Measurements from ENCODE around the gene OR6X1.

Gene OR6X1

DNA sequence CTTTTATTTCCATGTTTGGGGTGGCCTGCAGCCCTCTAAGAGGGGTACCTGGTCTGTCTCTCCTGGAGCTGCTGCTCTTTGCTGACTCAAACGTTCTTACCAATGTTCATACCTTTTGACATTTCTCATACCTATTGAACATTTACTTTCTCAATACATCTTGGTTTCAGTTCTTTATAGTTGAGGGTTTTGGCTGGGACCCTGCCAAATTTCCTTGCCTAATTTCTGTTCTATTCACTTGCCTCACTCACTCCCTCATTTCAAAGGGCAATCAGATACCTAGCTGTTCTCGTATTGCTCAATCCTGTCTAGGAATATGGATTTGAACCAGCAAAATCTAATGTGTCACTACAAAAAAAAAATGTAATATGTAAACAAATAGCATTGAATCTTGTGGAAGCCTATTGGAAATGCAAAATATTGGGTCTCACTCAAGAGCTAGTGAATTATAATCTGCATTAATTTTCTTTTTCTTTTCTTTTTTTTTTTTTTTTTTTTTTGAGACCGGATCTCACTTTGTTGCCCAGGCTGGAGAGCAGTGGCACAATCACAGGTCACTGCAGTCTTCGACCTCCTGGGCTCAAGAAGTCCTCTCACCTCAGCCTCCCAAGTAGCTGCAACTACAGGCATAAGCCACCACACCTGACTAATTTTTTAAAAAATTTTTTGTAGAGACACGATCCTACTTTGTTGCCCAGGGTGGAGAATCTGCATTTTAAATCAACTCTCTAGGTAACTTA lies 44.4 kb upstream of the OR6X1 start:
- no peak overlapping the region for H3K4me3 ChIP-seq (ENCODE audit: insufficient read depth in 1 of 2, low read depth in 1 of 2, low read length in 2 of 2)
- no peak overlapping the region for H2BK15ac ChIP-seq (ENCODE audit: low read depth, poor library complexity, severe bottlenecking)
- no peaks in the 10 kb centered on the region for H3K4me1 ChIP-seq (ENCODE audit: control insufficient read depth, insufficient read depth, low read depth, low read length)
- 72% methylated on average over 3 of the region's 5 CpGs for WGBS
- H4K91ac ChIP-seq (ENCODE audit: low read length): no peak overlapping the region
- no peak overlapping the region for H3K18ac ChIP-seq (ENCODE audit: low read depth in 1 of 2, low read length in 2 of 2)
- H3K27me3 ChIP-seq (ENCODE audit: control insufficient read depth in 1 of 2, insufficient read depth in 1 of 2, low read length in 2 of 2): no peaks in the 10 kb centered on the region
- no peak overlapping the region for H2BK5ac ChIP-seq (ENCODE audit: low read depth, low read length, poor library complexity, severe bottlenecking)
- no peak overlapping the region for H2AK5ac ChIP-seq (ENCODE audit: low read length, severe bottlenecking)
- no peak overlapping the region for H3K27ac ChIP-seq (ENCODE audit: low read length, poor library complexity, severe bottlenecking)
- no peak for DNase-seq
- H3K79me1 ChIP-seq (replicated peaks; ENCODE audit: low read length, poor library complexity, severe bottlenecking): no peaks in the 10 kb centered on the region
- no peaks in the 10 kb centered on the region for H3K9me3 ChIP-seq (ENCODE audit: control insufficient read depth, low read length)
- H2BK120ac ChIP-seq (ENCODE audit: low read depth, low read length): no peak overlapping the region
- H2BK12ac ChIP-seq (ENCODE audit: low read length in 2 of 2): no peak overlapping the region
- H2AFZ ChIP-seq (ENCODE audit: low read depth, low read length): no peak overlapping the region
- H3K23ac ChIP-seq (ENCODE audit: low read length in 2 of 2): no peak overlapping the region
- H3K14ac ChIP-seq (ENCODE audit: low read length in 2 of 2): no peak overlapping the region
- H3K9ac ChIP-seq (ENCODE audit: low read length): no peak overlapping the region
- no peak overlapping the region for H4K8ac ChIP-seq (ENCODE audit: low read length)
- H3K4me2 ChIP-seq (ENCODE audit: low read length, poor library complexity, severe bottlenecking): no peak overlapping the region
- H3K36me3 ChIP-seq (ENCODE audit: control insufficient read depth in 1 of 2, insufficient read depth in 2 of 2, low read depth in 1 of 2, low read length in 2 of 2): no peaks in the 10 kb centered on the region
- no peak overlapping the region for H3K4ac ChIP-seq (ENCODE audit: low read depth in 1 of 2, low read length in 2 of 2)

DNA sequence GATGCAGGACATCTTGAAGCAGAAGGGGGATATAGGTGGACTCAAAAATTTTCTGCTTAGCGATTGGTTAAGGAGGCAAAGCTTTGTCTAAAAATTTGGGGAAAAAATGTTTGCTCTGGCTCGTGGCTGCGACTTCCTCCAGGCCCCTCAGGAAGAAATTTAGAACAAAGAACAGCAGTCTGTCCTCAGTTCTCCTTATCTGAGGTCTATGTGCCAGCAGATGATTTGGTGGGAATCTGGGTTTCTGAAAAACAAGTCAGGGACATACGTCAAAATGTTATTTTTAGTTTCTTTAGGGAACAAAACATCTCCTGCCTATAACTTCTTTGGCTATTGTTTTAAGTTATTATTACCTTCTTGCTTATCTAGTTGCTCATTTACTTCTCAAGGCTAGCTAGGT lies 43.8 kb upstream of the OR6X1 start:
- H3K4me2 ChIP-seq (ENCODE audit: low read length, poor library complexity, severe bottlenecking): no peak overlapping the region
- no peak overlapping the region for H3K27ac ChIP-seq (ENCODE audit: low read length, poor library complexity, severe bottlenecking)
- no peaks in the 10 kb centered on the region for H3K4me1 ChIP-seq (ENCODE audit: control insufficient read depth, insufficient read depth, low read depth, low read length)
- H2AK5ac ChIP-seq (ENCODE audit: low read length, severe bottlenecking): no peak overlapping the region
- H3K9me3 ChIP-seq (ENCODE audit: control insufficient read depth, low read length): no peaks in the 10 kb centered on the region
- no peak overlapping the region for H3K4ac ChIP-seq (ENCODE audit: low read depth in 1 of 2, low read length in 2 of 2)
- no peak overlapping the region for H3K23ac ChIP-seq (ENCODE audit: low read length in 2 of 2)
- WGBS: 73% methylated on average over 3 of the region's 4 CpGs
- no peaks in the 10 kb centered on the region for H3K79me1 ChIP-seq (replicated peaks; ENCODE audit: low read length, poor library complexity, severe bottlenecking)
- H4K91ac ChIP-seq (ENCODE audit: low read length): no peak overlapping the region
- no peak overlapping the region for H3K18ac ChIP-seq (ENCODE audit: low read depth in 1 of 2, low read length in 2 of 2)
- no peak overlapping the region for H2AFZ ChIP-seq (ENCODE audit: low read depth, low read length)
- no peak overlapping the region for H4K8ac ChIP-seq (ENCODE audit: low read length)
- no peak overlapping the region for H2BK120ac ChIP-seq (ENCODE audit: low read depth, low read length)
- H3K14ac ChIP-seq (ENCODE audit: low read length in 2 of 2): no peak overlapping the region
- H2BK5ac ChIP-seq (ENCODE audit: low read depth, low read length, poor library complexity, severe bottlenecking): no peak overlapping the region
- no peaks in the 10 kb centered on the region for H3K27me3 ChIP-seq (ENCODE audit: control insufficient read depth in 1 of 2, insufficient read depth in 1 of 2, low read length in 2 of 2)
- no peak overlapping the region for H2BK12ac ChIP-seq (ENCODE audit: low read length in 2 of 2)
- H2BK15ac ChIP-seq (ENCODE audit: low read depth, poor library complexity, severe bottlenecking): no peak overlapping the region
- H3K9ac ChIP-seq (ENCODE audit: low read length): no peak overlapping the region
- no peak for DNase-seq
- H3K36me3 ChIP-seq (ENCODE audit: control insufficient read depth in 1 of 2, insufficient read depth in 2 of 2, low read depth in 1 of 2, low read length in 2 of 2): no peaks in the 10 kb centered on the region
- no peak overlapping the region for H3K4me3 ChIP-seq (ENCODE audit: insufficient read depth in 1 of 2, low read depth in 1 of 2, low read length in 2 of 2)

DNA sequence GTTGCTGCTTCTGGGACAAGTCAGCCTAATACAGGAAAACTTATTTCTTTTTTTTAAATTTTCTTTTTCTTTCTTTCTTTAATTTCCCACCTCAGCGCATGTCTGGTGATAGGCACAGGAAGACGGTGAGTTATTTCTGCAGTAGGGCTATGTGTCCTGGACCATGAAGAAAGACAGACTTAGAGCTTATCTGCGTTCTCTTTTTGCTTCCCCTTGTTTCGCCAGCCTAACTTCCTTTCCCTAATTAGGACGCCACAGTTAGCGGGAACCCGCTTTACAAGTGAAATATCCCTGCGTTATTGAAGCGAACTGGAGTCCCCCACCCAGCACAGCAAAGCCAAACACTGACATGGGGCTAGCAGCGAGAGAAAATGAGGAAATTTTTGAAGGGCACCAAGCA lies 43.2 kb upstream of the OR6X1 start:
- no peak overlapping the region for H3K18ac ChIP-seq (ENCODE audit: low read depth in 1 of 2, low read length in 2 of 2)
- no peak overlapping the region for H3K27ac ChIP-seq (ENCODE audit: low read length, poor library complexity, severe bottlenecking)
- no peak overlapping the region for H3K14ac ChIP-seq (ENCODE audit: low read length in 2 of 2)
- WGBS: 44% methylated on average over 10 of the region's 10 CpGs
- no peak overlapping the region for H2BK120ac ChIP-seq (ENCODE audit: low read depth, low read length)
- no peaks in the 10 kb centered on the region for H3K36me3 ChIP-seq (ENCODE audit: control insufficient read depth in 1 of 2, insufficient read depth in 2 of 2, low read depth in 1 of 2, low read length in 2 of 2)
- no peak overlapping the region for H3K4ac ChIP-seq (ENCODE audit: low read depth in 1 of 2, low read length in 2 of 2)
- H3K4me2 ChIP-seq (ENCODE audit: low read length, poor library complexity, severe bottlenecking): no peak overlapping the region
- no peak overlapping the region for H4K8ac ChIP-seq (ENCODE audit: low read length)
- no peak overlapping the region for H2BK12ac ChIP-seq (ENCODE audit: low read length in 2 of 2)
- H3K4me3 ChIP-seq (ENCODE audit: insufficient read depth in 1 of 2, low read depth in 1 of 2, low read length in 2 of 2): no peak overlapping the region
- H2AK5ac ChIP-seq (ENCODE audit: low read length, severe bottlenecking): no peak overlapping the region
- DNase-seq: no peak
- H3K27me3 ChIP-seq (ENCODE audit: control insufficient read depth in 1 of 2, insufficient read depth in 1 of 2, low read length in 2 of 2): no peaks in the 10 kb centered on the region
- H3K9me3 ChIP-seq (ENCODE audit: control insufficient read depth, low read length): peaks cover 5% of the 10 kb centered on the region
- H3K79me1 ChIP-seq (replicated peaks; ENCODE audit: low read length, poor library complexity, severe bottlenecking): no peaks in the 10 kb centered on the region
- H2AFZ ChIP-seq (ENCODE audit: low read depth, low read length): no peak overlapping the region
- H2BK15ac ChIP-seq (ENCODE audit: low read depth, poor library complexity, severe bottlenecking): no peak overlapping the region
- no peak overlapping the region for H4K91ac ChIP-seq (ENCODE audit: low read length)
- no peak overlapping the region for H3K9ac ChIP-seq (ENCODE audit: low read length)
- H3K4me1 ChIP-seq (ENCODE audit: control insufficient read depth, insufficient read depth, low read depth, low read length): no peaks in the 10 kb centered on the region
- H3K23ac ChIP-seq (ENCODE audit: low read length in 2 of 2): no peak overlapping the region
- no peak overlapping the region for H2BK5ac ChIP-seq (ENCODE audit: low read depth, low read length, poor library complexity, severe bottlenecking)

- Histone ChIP-seq H3K36me3 (ENCODE audit: control insufficient read depth in 1 of 2, insufficient read depth in 2 of 2, low read depth in 1 of 2, low read length in 2 of 2) (no peaks in the 10 kb centered on the region), H4K91ac (ENCODE audit: low read length) (no peak overlapping the region), H3K4me1 (ENCODE audit: control insufficient read depth, insufficient read depth, low read depth, low read length) (no peaks in the 10 kb centered on the region), H2AK5ac (ENCODE audit: low read length, severe bottlenecking) (no peak overlapping the region), H2BK15ac (ENCODE audit: low read depth, poor library complexity, severe bottlenecking) (no peak overlapping the region), H3K4me2 (ENCODE audit: low read length, poor library complexity, severe bottlenecking) (no peak overlapping the region), H2BK5ac (ENCODE audit: low read depth, low read length, poor library complexity, severe bottlenecking) (no peak overlapping the region), H2BK12ac (ENCODE audit: low read length in 2 of 2) (no peak overlapping the region), H4K8ac (ENCODE audit: low read length) (no peak overlapping the region), H3K9me3 (ENCODE audit: control insufficient read depth, low read length) (peaks cover 6% of the 10 kb centered on the region), H2BK120ac (ENCODE audit: low read depth, low read length) (no peak overlapping the region), H3K14ac (ENCODE audit: low read length in 2 of 2) (no peak overlapping the region), H3K79me1 (replicated peaks; ENCODE audit: low read length, poor library complexity, severe bottlenecking) (no peaks in the 10 kb centered on the region), H3K4me3 (ENCODE audit: insufficient read depth in 1 of 2, low read depth in 1 of 2, low read length in 2 of 2) (no peak overlapping the region), H3K4ac (ENCODE audit: low read depth in 1 of 2, low read length in 2 of 2) (no peak overlapping the region), H3K18ac (ENCODE audit: low read depth in 1 of 2, low read length in 2 of 2) (no peak overlapping the region), H3K23ac (ENCODE audit: low read length in 2 of 2) (no peak overlapping the region), H2AFZ (ENCODE audit: low read depth, low read length) (no peak overlapping the region), H3K9ac (ENCODE audit: low read length) (no peak overlapping the region), H3K27ac (ENCODE audit: low read length, poor library complexity, severe bottlenecking) (no peak overlapping the region), H3K27me3 (ENCODE audit: control insufficient read depth in 1 of 2, insufficient read depth in 1 of 2, low read length in 2 of 2) (no peaks in the 10 kb centered on the region)
- no peak for DNase-seq
- WGBS: 32% methylated on average over 3 of the region's 4 CpGs
Observed at GRCh38 chr11:123797114-123797513, 42.8 kb upstream of the OR6X1 start.
